Stimulated activated CD4-positive, alpha-beta T cell treated with anti-CD3 and anti-CD28 coated beads, Interleukin-15, amount 100 ng/mL, for 48 hours (primary cell): Measurements from ENCODE around the gene LY6G6D.

ENCODE experiments used
- DNase-seq, 2 donors: peaks; one replicate each; pipeline ENCODE4 v3.0.0-alpha.2; 2020; ENCODE audit warnings: low read depth in 2 of 2

LY6G6D gene

GRCh38 chr6:31736021-31736767 is 21.0 kb downstream of the LY6G6D start, which contains the start of gene CLIC1:
TSS of gene CLIC1 (minus strand) at chr6:31736530. CDS start at chr6:31736300, 230 bp downstream.
- DNase-seq = peak; percentile 65 to 80

DNA sequence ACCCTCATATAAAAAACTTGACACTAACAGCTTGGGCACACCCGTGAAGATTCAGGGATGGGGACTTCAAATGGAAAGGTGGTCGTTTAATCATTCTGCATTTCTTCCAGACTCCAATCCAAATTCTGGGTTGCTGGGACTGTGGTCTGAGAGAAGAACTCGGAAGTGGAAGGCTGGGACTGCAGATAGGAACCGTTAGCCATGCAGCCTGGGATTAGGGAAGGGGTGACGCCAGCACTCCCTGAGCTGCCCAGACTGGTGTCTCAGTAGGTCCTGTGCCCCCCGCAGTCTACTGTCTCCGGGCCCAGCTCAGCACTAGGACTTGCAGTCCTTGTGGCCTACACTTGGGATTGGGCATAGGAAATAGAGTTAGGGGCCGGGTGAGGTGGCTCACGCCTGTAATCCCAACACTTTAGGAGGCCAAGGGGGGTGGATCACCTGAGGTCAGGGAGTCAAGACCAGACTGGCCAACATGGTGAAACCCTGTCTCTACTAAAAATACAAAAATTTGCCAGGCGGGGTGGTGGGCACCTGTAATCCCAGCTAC is 21.7 kb downstream of the LY6G6D start:
- no peak for DNase-seq

DNA sequence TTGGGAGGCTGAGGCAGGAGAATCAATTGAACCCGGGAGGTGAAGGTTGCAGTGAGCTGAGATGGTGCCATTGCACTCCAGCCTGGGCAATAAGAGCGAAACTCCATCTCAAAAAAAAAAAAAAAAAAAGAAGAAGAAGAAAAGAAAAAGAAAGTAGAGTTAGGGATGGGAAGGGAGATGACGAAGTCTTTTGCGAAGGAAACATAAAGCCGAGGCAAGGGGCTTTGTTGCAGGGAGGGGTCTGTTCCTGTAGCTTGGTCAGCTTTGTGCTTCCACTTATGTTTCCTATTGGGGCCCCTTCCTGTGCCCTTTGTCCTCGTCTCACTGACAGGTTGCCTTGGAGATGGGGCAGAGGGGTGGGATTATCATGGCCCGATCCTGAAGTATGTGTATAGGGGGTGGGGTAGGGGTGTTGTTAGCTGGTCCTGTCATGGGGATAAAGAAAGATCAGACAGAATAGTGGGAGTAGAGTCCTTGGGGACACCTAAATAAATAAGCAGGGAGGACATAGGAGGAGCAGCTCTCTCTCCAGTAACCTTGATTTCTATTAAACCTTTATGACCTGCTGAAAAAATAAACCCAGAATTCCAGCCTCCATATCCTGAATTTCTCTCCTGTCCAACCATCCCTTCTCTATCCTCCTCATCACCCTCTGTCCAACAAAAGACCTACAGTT is 22.3 kb downstream of the LY6G6D start:
- no peak for DNase-seq

DNA sequence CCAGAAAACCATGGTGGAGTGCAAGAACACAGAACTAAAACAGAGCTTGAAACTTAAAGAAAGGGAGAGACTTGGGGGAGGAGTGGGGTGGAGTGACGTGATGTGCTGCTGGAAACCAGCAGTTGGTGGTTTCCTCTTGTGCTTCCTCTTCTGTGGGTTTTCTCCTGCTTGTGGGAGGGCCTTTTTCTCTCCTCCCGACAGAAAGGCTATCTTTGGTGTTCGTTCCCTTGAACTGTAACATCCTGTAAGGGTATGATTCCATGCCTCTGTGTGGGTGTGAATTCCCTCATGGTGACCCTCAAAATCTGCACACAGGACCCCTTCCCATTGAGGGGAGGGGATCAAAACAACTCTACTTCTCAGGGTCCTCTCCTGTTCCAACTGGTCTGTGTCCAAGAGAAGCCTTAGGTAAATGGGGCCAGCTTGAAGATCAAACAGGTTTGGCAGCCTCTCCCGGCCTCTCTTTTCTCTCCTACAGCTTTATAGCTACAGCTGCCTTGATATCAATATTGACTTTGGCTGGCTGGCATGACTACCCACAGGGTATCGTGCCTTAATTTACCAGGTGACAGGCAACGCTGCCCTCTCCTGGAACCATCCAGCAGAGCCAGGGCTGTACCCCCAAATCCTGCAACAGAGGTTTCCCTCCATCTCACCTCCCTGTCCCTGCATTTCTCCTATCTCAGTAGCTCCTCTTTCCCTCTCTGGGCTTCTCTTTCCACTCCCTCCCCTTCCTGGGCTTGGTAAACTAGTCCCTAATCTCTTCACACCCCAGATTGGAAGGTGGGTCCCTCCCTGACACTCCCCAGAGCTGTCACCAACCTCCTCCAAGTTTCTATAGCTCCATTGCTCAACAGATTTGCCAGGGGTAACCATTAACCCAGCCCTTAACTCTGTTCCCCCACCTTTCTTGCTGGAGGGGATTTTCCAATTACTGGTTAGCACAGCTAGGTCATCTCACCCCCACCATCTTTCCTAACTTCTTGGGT is 23.1 kb downstream of the LY6G6D start:
- DNase-seq = peak; percentile 30 to 46

DNA sequence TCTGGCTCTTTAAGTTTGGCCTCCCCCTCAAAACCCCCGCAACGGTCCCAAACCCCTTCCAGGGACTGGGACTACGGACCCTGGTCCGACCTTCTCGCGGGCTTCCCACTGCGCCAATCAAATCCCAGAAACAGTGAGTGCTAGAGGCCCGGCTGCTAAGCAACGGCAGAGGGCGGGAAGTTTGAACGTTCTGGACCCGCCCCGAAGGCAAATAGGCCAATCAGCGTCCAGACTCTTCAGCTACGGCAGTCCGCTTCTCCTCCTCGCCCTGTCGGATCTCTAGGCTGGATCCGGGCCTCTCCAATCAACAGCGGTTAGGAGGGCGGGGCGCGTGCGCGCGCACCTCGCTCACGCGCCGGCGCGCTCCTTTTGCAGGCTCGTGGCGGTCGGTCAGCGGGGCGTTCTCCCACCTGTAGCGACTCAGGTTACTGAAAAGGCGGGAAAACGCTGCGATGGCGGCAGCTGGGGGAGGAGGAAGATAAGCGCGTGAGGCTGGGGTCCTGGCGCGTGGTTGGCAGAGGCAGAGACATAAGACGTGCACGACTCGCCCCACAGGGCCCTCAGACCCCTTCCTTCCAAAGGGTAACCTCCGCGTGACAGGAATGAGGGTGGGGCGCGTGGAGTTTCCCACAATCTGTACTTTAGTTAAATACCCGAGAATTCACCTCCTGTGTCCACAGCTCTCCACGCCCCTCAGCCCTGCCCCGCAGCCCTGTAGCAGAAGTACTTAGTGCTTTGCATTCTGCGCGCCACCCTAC is 24.7 kb downstream of the LY6G6D start, which contains the start of gene MSH5:
MSH5 (plus strand) TSS at position 367 of the 758 bp plus-strand sequence. CDS start 462 bp downstream, outside the sequence.
- DNase-seq = peak; percentile 95

GRCh38 chr6:31740397-31741223 is 25.5 kb downstream of the LY6G6D start:
- DNase-seq = no peak

GRCh38 chr6:31741815-31742214 is 26.7 kb downstream of the LY6G6D start:
- no peak for DNase-seq

GRCh38 chr6:31742894-31743293 is 27.7 kb downstream of the LY6G6D start:
- DNase-seq = no peak

DNA sequence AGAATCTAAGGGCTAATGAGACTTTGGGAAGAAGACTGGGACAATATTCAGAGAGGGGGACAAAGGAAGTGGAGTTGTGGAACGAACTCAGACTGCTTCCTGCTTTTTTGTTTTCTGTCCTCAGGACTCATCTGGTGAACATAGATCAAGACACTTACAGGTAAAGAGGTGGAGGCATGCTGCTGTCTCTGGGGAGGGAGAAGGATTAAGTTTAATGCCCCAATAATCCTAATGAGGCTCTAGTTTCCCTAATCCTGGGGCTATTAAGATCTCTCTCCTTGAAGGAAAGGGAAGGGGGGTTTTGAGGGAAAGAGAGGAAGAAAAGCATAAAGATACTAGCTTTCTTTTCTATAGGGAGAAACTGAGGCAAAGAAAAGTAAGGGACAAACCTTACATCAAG is 29.3 kb downstream of the LY6G6D start:
- DNase-seq = no peak

- no peak for DNase-seq
These were observed 34.3 kb downstream of the LY6G6D start for GRCh38 chr6:31749301-31750036.

DNA sequence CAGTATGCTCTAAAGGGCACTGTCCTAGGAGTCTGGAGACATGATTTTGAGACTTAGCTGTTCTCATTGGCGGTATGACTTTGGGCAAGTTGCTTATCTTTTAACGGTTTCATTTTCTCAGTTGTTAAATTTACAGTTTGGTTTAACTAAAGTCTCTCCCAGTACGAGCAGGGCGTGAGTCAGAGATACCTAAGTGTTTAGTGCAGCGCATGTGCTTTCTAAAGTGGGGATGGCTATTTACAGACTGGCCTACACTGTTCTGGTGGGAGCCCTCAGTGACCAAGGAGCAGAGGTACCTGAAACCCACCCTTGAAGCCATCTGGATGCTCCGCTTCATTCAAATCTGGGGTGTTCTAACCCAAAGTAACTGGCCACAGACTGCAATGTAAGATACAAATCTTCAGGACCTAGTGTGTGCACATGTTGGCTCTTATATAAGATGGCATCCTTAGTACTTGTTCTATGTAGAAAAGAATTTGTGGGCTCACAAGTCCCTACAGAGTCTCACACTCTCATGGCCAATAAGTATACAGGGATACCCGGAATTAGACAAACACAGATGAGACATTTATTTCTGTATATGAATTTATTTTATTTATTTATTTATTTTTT is 35.4 kb downstream of the LY6G6D start:
- no peak for DNase-seq

DNA sequence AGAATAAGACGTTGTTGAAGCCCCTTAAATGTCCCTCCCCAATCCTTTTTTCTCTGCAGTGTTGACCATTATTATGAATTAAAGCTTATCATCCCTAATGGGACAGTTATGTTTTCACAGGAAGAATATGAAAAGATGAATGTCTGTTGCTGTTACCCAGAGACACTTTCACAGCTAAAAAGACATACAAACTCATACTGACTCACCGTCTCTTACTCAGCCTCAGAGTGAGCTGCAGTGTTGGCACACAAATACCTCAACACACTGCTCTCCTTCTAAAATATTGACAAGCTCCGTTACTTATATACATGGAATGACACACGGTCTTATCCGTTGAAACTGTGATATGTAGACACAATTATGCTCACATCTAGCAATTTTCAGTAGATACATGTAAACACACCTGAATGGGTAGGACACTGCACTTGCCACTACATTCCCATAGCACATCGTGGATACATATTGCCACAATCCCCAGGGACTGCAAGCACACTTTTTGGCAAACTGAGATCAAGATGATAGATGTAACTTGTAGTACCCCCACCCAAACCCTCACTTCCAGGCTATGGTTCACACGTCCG is 37.7 kb downstream of the LY6G6D start:
- DNase-seq = no peak

GRCh38 chr6:31758281-31758680 is 43.1 kb downstream of the LY6G6D start:
- DNase-seq = no peak

GRCh38 chr6:31760790-31761189 is 45.6 kb downstream of the LY6G6D start:
- DNase-seq = no peak

GRCh38 chr6:31761343-31761742 is 46.2 kb downstream of the LY6G6D start:
- no peak for DNase-seq

- no peak for DNase-seq
These were observed 47.2 kb downstream of the LY6G6D start, which contains the start of gene SAPCD1 for GRCh38 chr6:31762356-31762755. TSS of gene SAPCD1 (plus strand) at chr6:31762656. CDS start at chr6:31763055, 399 bp downstream.

DNA sequence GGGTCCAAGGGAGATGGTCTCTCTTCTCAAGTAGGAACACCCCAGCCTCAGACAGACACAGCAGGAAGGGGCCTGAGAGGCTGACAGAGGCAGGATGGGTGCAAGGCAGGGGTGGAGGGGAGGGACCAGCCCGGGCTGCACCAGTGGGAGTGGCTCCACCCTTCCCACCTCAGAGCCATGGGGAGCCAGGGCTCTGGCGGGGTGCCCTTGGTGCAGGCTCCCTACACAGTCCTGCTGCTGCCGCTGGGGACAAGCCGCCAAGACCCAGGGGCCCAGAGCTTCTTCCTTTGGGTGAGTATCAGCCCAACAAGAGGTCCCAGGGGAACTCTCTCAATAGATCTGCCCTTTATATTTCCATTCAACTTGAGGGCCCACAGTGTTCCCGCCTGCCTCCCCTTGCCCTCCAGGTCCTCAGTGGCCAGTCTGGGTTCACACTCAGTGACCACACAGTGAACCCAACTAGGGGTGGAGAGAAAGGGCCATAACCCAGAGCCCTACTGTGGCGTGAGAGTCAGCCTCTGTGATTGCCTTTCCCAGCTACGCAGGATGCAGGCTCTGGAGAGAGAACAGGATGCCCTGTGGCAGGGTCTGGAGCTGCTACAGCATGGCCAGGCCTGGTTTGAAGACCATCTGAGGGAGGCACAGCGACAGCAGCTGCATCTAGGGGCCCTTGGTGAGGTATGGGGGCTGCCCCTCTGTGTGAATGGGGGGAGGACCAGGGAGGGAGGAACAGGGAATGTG is 47.9 kb downstream of the LY6G6D start:
- no peak for DNase-seq

DNA sequence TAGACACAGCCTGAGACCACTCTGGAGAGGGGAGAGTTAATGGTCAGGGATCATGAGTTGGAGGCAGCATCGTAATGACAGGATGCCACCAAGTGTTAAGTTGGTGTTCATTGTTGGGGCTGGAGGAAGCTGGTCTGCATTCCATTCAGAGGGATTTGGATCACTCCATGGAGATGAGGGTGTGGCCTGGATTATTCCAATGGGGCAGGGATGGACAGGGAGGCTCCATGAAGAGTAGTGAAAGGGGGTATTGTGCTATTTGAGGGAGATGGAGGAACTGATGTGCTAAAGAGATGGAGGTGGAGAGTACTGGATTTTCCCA is 48.4 kb downstream of the LY6G6D start:
- DNase-seq = no peak
